K562 (cell line): ENCODE data around the gene FGFR4. TPM values are rescaled to one million over a fixed set of nuclear protein-coding genes. Genes with fewer than 3 reads are reported as not detected.

Experiments used
- ATAC-seq: fragments of 200-7000 bp; cut with Tn5 transposase; 3 replicates; pipeline ENCODE4 v1.9.1; 2020; ENCODE audit warnings: moderate library complexity
- BruUV-seq: library from RNA; stranded (reverse); fragments of 400-500 nt; replicated peaks from 2 replicates; lab custom pipeline; 2021; lab: Mats Ljungman, UMichigan
- CTCF ChIA-PET: fragments of 300-600 bp; formaldehyde crosslinking; extraction: SDS; loops from one replicate; lab custom pipeline; 2021; ENCODE audit warnings: low intra/inter-chr PET ratio; lab: Yijun Ruan, JAX
- POLR2A ChIA-PET: fragments of 300-600, 350-650 bp; sonication (Branson Sonifier 250); formaldehyde crosslinking; extraction: SDS; loops from one replicate; lab custom pipeline; 2021; ENCODE audit warnings: antibody characterized with exemption, inconsistent platforms; lab: Yijun Ruan, JAX
- DNase-seq, 4 experiments: peaks; one replicate each; pipeline versions ENCODE4 v3.0.0 to v3.0.0-alpha.2; 2011 to 2018; ENCODE audit warnings: low spot score in 3 of 4, mixed read lengths in 3 of 4; ENCODE audit errors: extremely low read depth in 1 of 4
- FAIRE-seq: peaks from 2 replicates; lab custom pipeline; 2011; peaks lifted over from hg19 to GRCh38; lab: Jason Lieb, UNC
- H2AFZ ChIP-seq: 2 replicates; pipeline ENCODE4 v1.6.0; 2011; ENCODE audit warnings: low read depth, low read length, control low read depth, inconsistent platforms
- H3K27ac ChIP-seq: fragments of 200-600 bp; 3 replicates; pipeline ENCODE4 v1.8.0; 2011; ENCODE audit warnings: low read depth, mild to moderate bottlenecking, control low read depth, inconsistent platforms, low read length, moderate library complexity, mixed read lengths; ENCODE audit errors: extremely low read depth
- H3K27me3 ChIP-seq, 2 experiments: fragments of 300-600 bp in 1 of 2; 2 replicates in 1 of 2; 3 replicates in 1 of 2; pipeline versions ENCODE4 v1.6.0 to v1.8.0; 2011; ENCODE audit warnings: inconsistent platforms in 2 of 2, low read length in 2 of 2, mild to moderate bottlenecking in 1 of 2, mixed read lengths in 1 of 2, moderate library complexity in 1 of 2; ENCODE audit not compliant: control insufficient read depth in 2 of 2, insufficient read depth in 2 of 2
- H3K36me3 ChIP-seq: fragments of 300-600 bp; 3 replicates; pipeline ENCODE4 v1.8.0; 2011; ENCODE audit warnings: mild to moderate bottlenecking, low read length, inconsistent platforms; ENCODE audit not compliant: control insufficient read depth, insufficient read depth
- H3K4me1 ChIP-seq, 2 experiments: fragments of 200-600 bp in 1 of 2; replicated peaks in 1 of 2; 2 replicates in 1 of 2; 3 replicates in 1 of 2; pipeline versions ENCODE4 v1.5.1 to v1.8.0; 2011; ENCODE audit warnings: inconsistent platforms in 2 of 2, low read length in 2 of 2, mild to moderate bottlenecking in 1 of 2, mixed read lengths in 1 of 2, moderate library complexity in 1 of 2; ENCODE audit not compliant: control insufficient read depth in 2 of 2, insufficient read depth in 2 of 2
- H3K4me2 ChIP-seq: 2 replicates; pipeline ENCODE4 v1.6.1; 2011; ENCODE audit warnings: low read length, control low read depth, inconsistent platforms, mixed read lengths; ENCODE audit not compliant: insufficient read depth
- H3K4me3 ChIP-seq: fragments of 200-600 bp; sonication (generic), shearing (Covaris generic); 2 replicates; pipeline ENCODE4 v1.5.1; 2016; ENCODE audit warnings: control low read depth, inconsistent platforms
- H3K79me2 ChIP-seq: fragments of 200-600 bp; 3 replicates; pipeline ENCODE4 v1.8.0; 2011; ENCODE audit warnings: low read length, inconsistent platforms; ENCODE audit not compliant: control insufficient read depth, insufficient read depth
- H3K9ac ChIP-seq, 2 experiments: 2 replicates each; pipeline versions ENCODE4 v1.6.0 to v1.6.1; 2011; ENCODE audit warnings: low read depth in 2 of 2, low read length in 2 of 2, control low read depth in 1 of 2, inconsistent platforms in 1 of 2, mild to moderate bottlenecking in 1 of 2, mixed read lengths in 1 of 2; ENCODE audit not compliant: insufficient read depth in 1 of 2
- H3K9me1 ChIP-seq: one replicate; pipeline ENCODE4 v1.6.0; 2011; ENCODE audit warnings: inconsistent platforms, mild to moderate bottlenecking, low read length, moderate library complexity; ENCODE audit not compliant: control insufficient read depth, insufficient read depth
- H3K9me3 ChIP-seq: replicated peaks from 2 replicates; pipeline ENCODE4 v1.5.1; 2011; ENCODE audit warnings: low read depth, low read length, inconsistent platforms; ENCODE audit not compliant: control insufficient read depth, insufficient read depth
- H4K20me1 ChIP-seq: replicated peaks from 2 replicates; pipeline ENCODE4 v1.6.1; 2011; ENCODE audit warnings: low read length, inconsistent platforms, mixed read lengths; ENCODE audit not compliant: control insufficient read depth, insufficient read depth
- CBFB ChIP-seq: sonication (generic); formaldehyde crosslinking; IDR thresholded peaks from 2 replicates; pipeline ENCODE4 v1.4.0; 2020; ENCODE audit warnings: mild to moderate bottlenecking, missing genetic modification reagents
- CC2D1A ChIP-seq: fragments of 450-650 bp; IDR thresholded peaks from 2 replicates; pipeline ENCODE4 v1.6.1; 2017; ENCODE audit warnings: mild to moderate bottlenecking
- ETV6 ChIP-seq, 3 experiments: fragments of 150-350 bp in 1 of 3; sonication (generic) in 1 of 3; formaldehyde crosslinking in 1 of 3; IDR thresholded peaks; 2 replicates each; pipeline versions ENCODE4 v1.6.1 to v1.8.0; 2014 to 2022; ENCODE audit warnings: borderline replicate concordance in 2 of 3, low read depth in 2 of 3, antibody characterized with exemption in 1 of 3, low read length in 1 of 3, mild to moderate bottlenecking in 1 of 3, missing genetic modification reagents in 1 of 3
- HDAC3 ChIP-seq: fragments of 450-650 bp; IDR thresholded peaks from 2 replicates; pipeline ENCODE4 v1.6.1; 2018; ENCODE audit warnings: borderline replicate concordance, mild to moderate bottlenecking, moderate library complexity; ENCODE audit not compliant: partially characterized antibody
- MEF2A ChIP-seq: IDR thresholded peaks from 2 replicates; pipeline ENCODE4 v1.6.1; 2011; ENCODE audit warnings: low read depth, mild to moderate bottlenecking, low read length, moderate library complexity; ENCODE audit not compliant: control insufficient read depth
- PHF20 ChIP-seq: fragments of 450-650 bp; IDR thresholded peaks from 2 replicates; pipeline ENCODE4 v1.6.1; 2018; ENCODE audit not compliant: partially characterized antibody
- POLR2G ChIP-seq: fragments of 200-400 bp; formaldehyde crosslinking; IDR thresholded peaks from 2 replicates; pipeline ENCODE4 v1.6.1; 2017; ENCODE audit warnings: low read depth, mild to moderate bottlenecking, antibody characterized with exemption, low read length, moderate library complexity
- SMAD4 ChIP-seq: fragments of 250-450 bp; sonication (Bioruptor Pico); conservative IDR thresholded peaks from 2 replicates; pipeline ENCODE4 v1.8.0; 2021; ENCODE audit warnings: inconsistent platforms, mild to moderate bottlenecking, moderate library complexity
- ZNF263 ChIP-seq: sonication (generic); formaldehyde crosslinking; IDR thresholded peaks from 2 replicates; pipeline ENCODE4 v1.8.0; 2022; ENCODE audit warnings: mild to moderate bottlenecking, missing genetic modification reagents, borderline replicate concordance
- WGBS: fragments of 100-300 bp; shearing (Covaris generic); methylation state at CpG from one replicate; pipeline ENCODE4 v1.1.6; 2016; ENCODE audit warnings: low coverage, mixed read lengths; ENCODE audit not compliant: insufficient coverage; ENCODE audit errors: missing lambda C conversion rate; 5-methylcytosine and 5-hydroxymethylcytosine counted together
- in situ Hi-C: fragments of 300-500 bp; cut with MboI; formaldehyde crosslinking; loops from 4 replicates; pipeline ENCODE4 v1.15.0; 2018; ENCODE audit warnings: inconsistent platforms, mixed read lengths
- intact Hi-C: fragments of 100-400 bp; cut with micrococcal nuclease; formaldehyde crosslinking; loops from 2 replicates; pipeline ENCODE4 v1.14.2; 2022
- polyA plus RNA-seq, 8 experiments: library from polyadenylated mRNA; depleted of rRNA in 4 of 8; stranded (reverse) in 5 of 8; unstranded in 3 of 8; fragments of >200 nt; fragmentation: Nextera tagmentation in 2 of 8; fragmentation: Illumina TruSeq in 1 of 8; extraction: Ambion mirVana in 2 of 8; extraction: Trizol in 1 of 8; gene quantifications; 2 replicates each; pipeline versions ENCODE4 v1.2.1 to v1.2.3, GENCODE V29; 2011 to 2014; ENCODE audit warnings: inconsistent platforms in 1 of 8, missing spikeins in 1 of 8
- total RNA-seq, 7 experiments: library from RNA; depleted of rRNA in 6 of 7; stranded (reverse); fragments of >200 nt in 6 of 7; fragmentation: Illumina TruSeq in 2 of 7; extraction: Trizol in 2 of 7; gene quantifications; 2 replicates each; pipeline versions ENCODE4 v1.2.1 to v1.2.3, GENCODE V29; 2011 to 2021; ENCODE audit warnings: low replicate concordance in 1 of 7
- TF ChIP-seq, protein P1 (sequence below): fragments of 250-450 bp; sonication (Bioruptor Pico); IDR thresholded peaks from 2 replicates; pipeline ENCODE4 v1.4.0; 2020
- TF ChIP-seq, protein P2 (sequence below): sonication (generic); formaldehyde crosslinking; IDR thresholded peaks from 2 replicates; pipeline ENCODE4 v1.8.1; 2023; ENCODE audit warnings: mild to moderate bottlenecking, missing genetic modification reagents

FGFR4 gene
- total and polyA plus RNA-seq, 9 of the 15 experiments (the other 6 are each of a cell fraction or from before 2014, with no cell fraction given): 0.76 to 35.4 (median 7.5) TPM

DNA sequence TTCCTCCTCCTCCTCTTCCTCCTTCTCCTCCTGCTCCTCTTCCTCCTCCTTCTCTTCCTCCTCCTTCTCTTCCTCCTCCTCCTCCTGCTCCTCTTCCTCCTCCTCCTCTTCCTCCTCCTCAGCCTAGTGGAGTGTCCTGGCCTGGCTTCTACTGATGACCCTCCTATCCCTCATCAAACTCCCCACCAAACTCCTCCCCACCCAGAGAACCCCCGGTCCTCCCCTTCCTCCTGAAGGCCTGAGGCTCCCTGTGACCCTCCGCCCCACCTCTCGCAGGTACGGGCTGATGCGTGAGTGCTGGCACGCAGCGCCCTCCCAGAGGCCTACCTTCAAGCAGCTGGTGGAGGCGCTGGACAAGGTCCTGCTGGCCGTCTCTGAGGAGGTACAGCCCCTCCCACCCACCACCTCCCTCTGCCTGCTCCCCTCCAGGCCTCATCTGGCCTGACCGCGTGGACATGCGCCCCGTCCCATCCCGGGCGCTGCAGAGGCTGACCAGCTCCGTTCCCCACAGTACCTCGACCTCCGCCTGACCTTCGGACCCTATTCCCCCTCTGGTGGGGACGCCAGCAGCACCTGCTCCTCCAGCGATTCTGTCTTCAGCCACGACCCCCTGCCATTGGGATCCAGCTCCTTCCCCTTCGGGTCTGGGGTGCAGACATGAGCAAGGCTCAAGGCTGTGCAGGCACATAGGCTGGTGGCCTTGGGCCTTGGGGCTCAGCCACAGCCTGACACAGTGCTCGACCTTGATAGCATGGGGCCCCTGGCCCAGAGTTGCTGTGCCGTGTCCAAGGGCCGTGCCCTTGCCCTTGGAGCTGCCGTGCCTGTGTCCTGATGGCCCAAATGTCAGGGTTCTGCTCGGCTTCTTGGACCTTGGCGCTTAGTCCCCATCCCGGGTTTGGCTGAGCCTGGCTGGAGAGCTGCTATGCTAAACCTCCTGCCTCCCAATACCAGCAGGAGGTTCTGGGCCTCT, 10.6 kb downstream of the FGFR4 start:
- Histone ChIP-seq H4K20me1 (no peaks in the 10 kb centered on the region), H3K9me1 (no peaks in the 10 kb centered on the region), H3K4me2 (no peak overlapping the region), H3K9me3 (no peaks in the 10 kb centered on the region), H3K27me3 (0 out of 5 replicates have a peak, but pooled peaks cover 0 to 3% of the 10 kb centered on the region in 2 experiments), H3K4me1 (peaks cover 0 to 46% of the 10 kb centered on the region in 2 experiments; a peak in 2 of 5 replicates), H3K36me3 (0 out of 3 replicates have a peak, but pooled peaks cover 5% of the 10 kb centered on the region), H3K9ac (peak overlapping the region in 1 of 2 experiments; percentile 71; a peak in 2 of 4 replicates), H3K4me3 (no peak overlapping the region), H3K79me2 (no peaks in the 10 kb centered on the region), H2AFZ (no peak overlapping the region), H3K27ac (no peak overlapping the region)
- intact Hi-C loops (loop anchor here (5.0 kb wide), 1 partner anchor 280 kb away; no protein-coding TSS in a partner anchor), in situ Hi-C loops (no loop called here)
- TF ChIP-seq CC2D1A (no peak), MEF2A (no peak), PHF20 (no peak), ZNF263 (CRISPR knock-in tag) (peak; percentile 96), HDAC3 (no peak), POLR2G (0 out of 2 replicates have a peak, but pooled peaks have one; percentile 22), SMAD4 (CRISPR knock-in tag) (no peak), CBFB (CRISPR knock-in tag) (no peak), ETV6 (IDR thresholded peaks at IDR 0.05; ENCODE audit: borderline replicate concordance in 1 of 2, low read depth in 2 of 2, low read length in 1 of 2) (no peak), ETV6 (CRISPR knock-in tag; IDR thresholded peaks at IDR 0.05; ENCODE audit: borderline replicate concordance) (no peak)
- TF ChIP-seq, protein P1, sequence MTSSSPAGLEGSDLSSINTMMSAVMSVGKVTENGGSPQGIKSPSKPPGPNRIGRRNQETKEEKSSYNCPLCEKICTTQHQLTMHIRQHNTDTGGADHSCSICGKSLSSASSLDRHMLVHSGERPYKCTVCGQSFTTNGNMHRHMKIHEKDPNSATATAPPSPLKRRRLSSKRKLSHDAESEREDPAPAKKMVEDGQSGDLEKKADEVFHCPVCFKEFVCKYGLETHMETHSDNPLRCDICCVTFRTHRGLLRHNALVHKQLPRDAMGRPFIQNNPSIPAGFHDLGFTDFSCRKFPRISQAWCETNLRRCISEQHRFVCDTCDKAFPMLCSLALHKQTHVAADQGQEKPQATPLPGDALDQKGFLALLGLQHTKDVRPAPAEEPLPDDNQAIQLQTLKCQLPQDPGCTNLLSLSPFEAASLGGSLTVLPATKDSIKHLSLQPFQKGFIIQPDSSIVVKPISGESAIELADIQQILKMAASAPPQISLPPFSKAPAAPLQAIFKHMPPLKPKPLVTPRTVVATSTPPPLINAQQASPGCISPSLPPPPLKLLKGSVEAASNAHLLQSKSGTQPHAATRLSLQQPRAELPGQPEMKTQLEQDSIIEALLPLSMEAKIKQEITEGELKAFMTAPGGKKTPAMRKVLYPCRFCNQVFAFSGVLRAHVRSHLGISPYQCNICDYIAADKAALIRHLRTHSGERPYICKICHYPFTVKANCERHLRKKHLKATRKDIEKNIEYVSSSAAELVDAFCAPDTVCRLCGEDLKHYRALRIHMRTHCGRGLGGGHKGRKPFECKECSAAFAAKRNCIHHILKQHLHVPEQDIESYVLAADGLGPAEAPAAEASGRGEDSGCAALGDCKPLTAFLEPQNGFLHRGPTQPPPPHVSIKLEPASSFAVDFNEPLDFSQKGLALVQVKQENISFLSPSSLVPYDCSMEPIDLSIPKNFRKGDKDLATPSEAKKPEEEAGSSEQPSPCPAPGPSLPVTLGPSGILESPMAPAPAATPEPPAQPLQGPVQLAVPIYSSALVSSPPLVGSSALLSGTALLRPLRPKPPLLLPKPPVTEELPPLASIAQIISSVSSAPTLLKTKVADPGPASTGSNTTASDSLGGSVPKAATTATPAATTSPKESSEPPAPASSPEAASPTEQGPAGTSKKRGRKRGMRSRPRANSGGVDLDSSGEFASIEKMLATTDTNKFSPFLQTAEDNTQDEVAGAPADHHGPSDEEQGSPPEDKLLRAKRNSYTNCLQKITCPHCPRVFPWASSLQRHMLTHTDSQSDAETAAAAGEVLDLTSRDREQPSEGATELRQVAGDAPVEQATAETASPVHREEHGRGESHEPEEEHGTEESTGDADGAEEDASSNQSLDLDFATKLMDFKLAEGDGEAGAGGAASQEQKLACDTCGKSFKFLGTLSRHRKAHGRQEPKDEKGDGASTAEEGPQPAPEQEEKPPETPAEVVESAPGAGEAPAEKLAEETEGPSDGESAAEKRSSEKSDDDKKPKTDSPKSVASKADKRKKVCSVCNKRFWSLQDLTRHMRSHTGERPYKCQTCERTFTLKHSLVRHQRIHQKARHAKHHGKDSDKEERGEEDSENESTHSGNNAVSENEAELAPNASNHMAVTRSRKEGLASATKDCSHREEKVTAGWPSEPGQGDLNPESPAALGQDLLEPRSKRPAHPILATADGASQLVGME: no peak
- TF ChIP-seq, protein P2, sequence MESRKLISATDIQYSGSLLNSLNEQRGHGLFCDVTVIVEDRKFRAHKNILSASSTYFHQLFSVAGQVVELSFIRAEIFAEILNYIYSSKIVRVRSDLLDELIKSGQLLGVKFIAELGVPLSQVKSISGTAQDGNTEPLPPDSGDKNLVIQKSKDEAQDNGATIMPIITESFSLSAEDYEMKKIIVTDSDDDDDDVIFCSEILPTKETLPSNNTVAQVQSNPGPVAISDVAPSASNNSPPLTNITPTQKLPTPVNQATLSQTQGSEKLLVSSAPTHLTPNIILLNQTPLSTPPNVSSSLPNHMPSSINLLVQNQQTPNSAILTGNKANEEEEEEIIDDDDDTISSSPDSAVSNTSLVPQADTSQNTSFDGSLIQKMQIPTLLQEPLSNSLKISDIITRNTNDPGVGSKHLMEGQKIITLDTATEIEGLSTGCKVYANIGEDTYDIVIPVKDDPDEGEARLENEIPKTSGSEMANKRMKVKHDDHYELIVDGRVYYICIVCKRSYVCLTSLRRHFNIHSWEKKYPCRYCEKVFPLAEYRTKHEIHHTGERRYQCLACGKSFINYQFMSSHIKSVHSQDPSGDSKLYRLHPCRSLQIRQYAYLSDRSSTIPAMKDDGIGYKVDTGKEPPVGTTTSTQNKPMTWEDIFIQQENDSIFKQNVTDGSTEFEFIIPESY (CRISPR knock-in tag): peak; percentile 82
- ATAC-seq (no peak), DNase-seq (no peak), FAIRE-seq (no peak)
- BruUV-seq: no TSS peak
- POLR2A ChIA-PET: interaction anchor here (1.1 to 1.4 kb wide), 4 partner anchors 8 to 421 kb away, joined by 3 to 6 read pairs (median 4); no protein-coding TSS in a partner anchor
- 76% methylated on average over 20 of the region's 30 CpGs for WGBS
- CTCF ChIA-PET: no interaction called here
